Measurements from ENCODE around the gene CLSTN1. TPM values are rescaled to one million over a fixed set of nuclear protein-coding genes. Genes with fewer than 3 reads are reported as not detected.

CLSTN1 gene
- total and polyA plus RNA-seq, 10 of the 15 experiments (the other 5 are each of a cell fraction or from before 2014, with no cell fraction given): 2.7 to 64.4 (median 23.2) TPM

DNA sequence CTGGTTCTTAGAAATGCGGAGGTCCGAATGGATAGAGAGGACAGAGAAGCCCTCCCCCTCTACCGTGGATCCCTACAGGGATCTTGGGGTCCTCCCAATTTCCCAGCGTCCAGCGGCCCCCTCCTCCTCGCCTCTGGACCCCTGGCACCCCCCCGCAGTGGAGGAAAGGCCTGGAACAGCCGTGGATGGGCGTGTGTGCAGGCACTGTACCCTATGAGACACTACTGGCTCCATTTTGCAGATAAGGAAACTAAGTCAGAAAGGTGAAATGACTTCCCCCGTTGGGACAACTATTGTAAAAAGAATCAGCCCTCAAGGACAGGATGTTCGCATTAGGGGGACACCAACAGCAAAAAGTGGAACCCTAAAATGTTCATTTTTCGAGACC lies 931 bp upstream of the CLSTN1 start:
- H3K9ac ChIP-seq (ENCODE audit: control insufficient read depth, insufficient read depth, low read length): no peak overlapping the region
- H3K4me3 ChIP-seq: peak overlapping the region; percentile 66; the same call in 1 of the 2 replicates
- no peak for TF ChIP-seq TBL1XR1 (IDR thresholded peaks at IDR 0.05; ENCODE audit: low read depth, low read length)
- TF ChIP-seq FOXM1 (IDR thresholded peaks at IDR 0.05; ENCODE audit: low read depth, low read length): no peak
- no peak for TF ChIP-seq PAX5 (IDR thresholded peaks at IDR 0.05; ENCODE audit: borderline replicate concordance, low read depth, low read length)
- intact Hi-C loops (cut with micrococcal nuclease; ENCODE audit: unreplicated experiment) (no loop called here), in situ Hi-C loops (cut with MboI) (no loop called here)
- DNase-seq (ENCODE audit: low read depth, low spot score): no peak
- peak overlapping the region; percentile 56 for H3K4me2 ChIP-seq (ENCODE audit: control insufficient read depth, insufficient read depth)
- H4K20me1 ChIP-seq (ENCODE audit: control insufficient read depth, insufficient read depth): no peaks in the 10 kb centered on the region
- ChIA-PET RAD21 (ENCODE audit: unreplicated experiment) (no interaction called here), CTCF (interaction anchor here (2.2 kb wide), 1 partner anchor 40 kb away, joined by 9 read pairs; no protein-coding TSS in a partner anchor), SMC1A (ENCODE audit: uncharacterized antibody, unreplicated experiment) (interaction anchor here (1.2 kb wide), 1 partner anchor 198 kb away, joined by 3 read pairs; no protein-coding TSS in a partner anchor), POLR2A (interaction anchor here (0.9 kb wide), 1 partner anchor 36 kb away, joined by 3 read pairs; no protein-coding TSS in a partner anchor)
- 23% methylated on average over 12 of the region's 12 CpGs for WGBS (ENCODE audit: insufficient coverage, insufficient replicate concordance, low lambda C conversion rate, missing lambda C conversion rate)
- ATAC-seq: no peak
- H3K79me2 ChIP-seq (ENCODE audit: control insufficient read depth, insufficient read depth, low read length): peaks cover 35% of the 10 kb centered on the region
- H3K4me1 ChIP-seq (ENCODE audit: control insufficient read depth, insufficient read depth, low read length): peaks cover 23% of the 10 kb centered on the region
- no peak overlapping the region for H3K27ac ChIP-seq (ENCODE audit: control insufficient read depth, insufficient read depth)
- BruUV-seq (replicated peaks): no TSS peak
- peak overlapping the region; percentile 82; the same call in 1 of the 2 replicates for H2AFZ ChIP-seq (ENCODE audit: control insufficient read depth, low read depth, low read length)
- FAIRE-seq: no peak
- H3K27me3 ChIP-seq (replicated peaks in 1 of 2; ENCODE audit: control insufficient read depth in 2 of 2, insufficient read depth in 2 of 2, low read length in 1 of 2): no peaks in the 10 kb centered on the region
- H3K9me3 ChIP-seq (replicated peaks; ENCODE audit: control insufficient read depth, insufficient read depth, low read length): no peaks in the 10 kb centered on the region
- H3K36me3 ChIP-seq (ENCODE audit: control insufficient read depth in 2 of 2, insufficient read depth in 2 of 2, low read length in 1 of 2): no peaks in the 10 kb centered on the region

DNA sequence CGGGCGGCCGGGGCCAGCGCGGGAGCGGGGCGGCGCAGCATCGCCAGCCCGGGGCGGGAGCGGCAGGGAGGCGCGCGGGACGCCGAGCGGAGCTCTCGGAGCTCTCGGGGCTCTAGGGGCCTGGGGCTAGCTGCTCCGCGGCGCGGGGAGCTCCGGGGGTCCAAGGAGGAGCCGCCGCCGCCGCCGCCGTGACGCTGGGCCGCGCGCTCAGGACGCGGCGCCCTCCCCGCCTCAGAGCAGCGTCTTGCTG lies 147 bp downstream of the CLSTN1 start:
- no peak for FAIRE-seq
- peak overlapping the region; percentile 32; the same call in 1 of the 2 replicates for H3K27ac ChIP-seq (ENCODE audit: control insufficient read depth, insufficient read depth)
- WGBS (ENCODE audit: insufficient coverage, insufficient replicate concordance, low lambda C conversion rate, missing lambda C conversion rate): under 1% methylated on average over 31 of the region's 40 CpGs
- peak overlapping the region; percentile 50; the same call in 1 of the 2 replicates for H2AFZ ChIP-seq (ENCODE audit: control insufficient read depth, low read depth, low read length)
- H3K4me2 ChIP-seq (ENCODE audit: control insufficient read depth, insufficient read depth): peak overlapping the region; percentile 78; the same call in 1 of the 2 replicates
- peak overlapping the region; percentile 96; the same call in 1 of the 2 replicates for H3K4me3 ChIP-seq
- DNase-seq (ENCODE audit: low read depth, low spot score): no peak
- RAD21 ChIA-PET (ENCODE audit: unreplicated experiment): no interaction called here
- H3K79me2 ChIP-seq (ENCODE audit: control insufficient read depth, insufficient read depth, low read length): peaks cover 43% of the 10 kb centered on the region
- H3K4me1 ChIP-seq (ENCODE audit: control insufficient read depth, insufficient read depth, low read length): peaks cover 26% of the 10 kb centered on the region
- CTCF ChIA-PET: interaction anchor here (1.0 kb wide), 1 partner anchor 39 kb away, joined by 4 read pairs; no protein-coding TSS in a partner anchor
- H3K9ac ChIP-seq (ENCODE audit: control insufficient read depth, insufficient read depth, low read length): peak overlapping the region; percentile 81
- in situ Hi-C loops (cut with MboI) (no loop called here), intact Hi-C loops (cut with micrococcal nuclease; ENCODE audit: unreplicated experiment) (loop anchor here (2.0 kb wide), 2 partner anchors 37 to 41 kb away; no protein-coding TSS in a partner anchor)
- H3K36me3 ChIP-seq (ENCODE audit: control insufficient read depth in 2 of 2, insufficient read depth in 2 of 2, low read length in 1 of 2): no peaks in the 10 kb centered on the region
- no peaks in the 10 kb centered on the region for H3K27me3 ChIP-seq (replicated peaks in 1 of 2; ENCODE audit: control insufficient read depth in 2 of 2, insufficient read depth in 2 of 2, low read length in 1 of 2)
- POLR2A ChIA-PET: no interaction called here
- ATAC-seq: peak; percentile 38
- BruUV-seq (replicated peaks): no TSS peak
- no peaks in the 10 kb centered on the region for H3K9me3 ChIP-seq (replicated peaks; ENCODE audit: control insufficient read depth, insufficient read depth, low read length)
- no peaks in the 10 kb centered on the region for H4K20me1 ChIP-seq (ENCODE audit: control insufficient read depth, insufficient read depth)
- SMC1A ChIA-PET (ENCODE audit: uncharacterized antibody, unreplicated experiment): no interaction called here
- TF ChIP-seq MYB (IDR thresholded peaks at IDR 0.05; ENCODE audit: borderline replicate concordance, low read depth, low read length) (no peak), NFIC (IDR thresholded peaks at IDR 0.05; ENCODE audit: low read depth, low read length) (no peak), ZZZ3 (IDR thresholded peaks at IDR 0.05; ENCODE audit: control insufficient read depth, insufficient read length, low read depth) (no peak), KDM1A (IDR thresholded peaks at IDR 0.05; ENCODE audit: borderline replicate concordance) (no peak), ETV6 (conservative IDR thresholded peaks at IDR 0.05 in 1 of 2, IDR thresholded peaks at IDR 0.05 in 1 of 2; ENCODE audit: borderline replicate concordance in 1 of 2, low read depth in 1 of 2) (no peak), RUNX3 (IDR thresholded peaks at IDR 0.05; ENCODE audit: low read length) (no peak), SIX5 (IDR thresholded peaks at IDR 0.05; ENCODE audit: low read depth, low read length, severe bottlenecking) (no peak)
- TF ChIP-seq, protein P1, sequence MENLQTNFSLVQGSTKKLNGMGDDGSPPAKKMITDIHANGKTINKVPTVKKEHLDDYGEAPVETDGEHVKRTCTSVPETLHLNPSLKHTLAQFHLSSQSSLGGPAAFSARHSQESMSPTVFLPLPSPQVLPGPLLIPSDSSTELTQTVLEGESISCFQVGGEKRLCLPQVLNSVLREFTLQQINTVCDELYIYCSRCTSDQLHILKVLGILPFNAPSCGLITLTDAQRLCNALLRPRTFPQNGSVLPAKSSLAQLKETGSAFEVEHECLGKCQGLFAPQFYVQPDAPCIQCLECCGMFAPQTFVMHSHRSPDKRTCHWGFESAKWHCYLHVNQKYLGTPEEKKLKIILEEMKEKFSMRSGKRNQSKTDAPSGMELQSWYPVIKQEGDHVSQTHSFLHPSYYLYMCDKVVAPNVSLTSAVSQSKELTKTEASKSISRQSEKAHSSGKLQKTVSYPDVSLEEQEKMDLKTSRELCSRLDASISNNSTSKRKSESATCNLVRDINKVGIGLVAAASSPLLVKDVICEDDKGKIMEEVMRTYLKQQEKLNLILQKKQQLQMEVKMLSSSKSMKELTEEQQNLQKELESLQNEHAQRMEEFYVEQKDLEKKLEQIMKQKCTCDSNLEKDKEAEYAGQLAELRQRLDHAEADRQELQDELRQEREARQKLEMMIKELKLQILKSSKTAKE (IDR thresholded peaks at IDR 0.05; ENCODE audit: low read depth, poor library complexity, severe bottlenecking): no peak
- TF ChIP-seq, protein P2, sequence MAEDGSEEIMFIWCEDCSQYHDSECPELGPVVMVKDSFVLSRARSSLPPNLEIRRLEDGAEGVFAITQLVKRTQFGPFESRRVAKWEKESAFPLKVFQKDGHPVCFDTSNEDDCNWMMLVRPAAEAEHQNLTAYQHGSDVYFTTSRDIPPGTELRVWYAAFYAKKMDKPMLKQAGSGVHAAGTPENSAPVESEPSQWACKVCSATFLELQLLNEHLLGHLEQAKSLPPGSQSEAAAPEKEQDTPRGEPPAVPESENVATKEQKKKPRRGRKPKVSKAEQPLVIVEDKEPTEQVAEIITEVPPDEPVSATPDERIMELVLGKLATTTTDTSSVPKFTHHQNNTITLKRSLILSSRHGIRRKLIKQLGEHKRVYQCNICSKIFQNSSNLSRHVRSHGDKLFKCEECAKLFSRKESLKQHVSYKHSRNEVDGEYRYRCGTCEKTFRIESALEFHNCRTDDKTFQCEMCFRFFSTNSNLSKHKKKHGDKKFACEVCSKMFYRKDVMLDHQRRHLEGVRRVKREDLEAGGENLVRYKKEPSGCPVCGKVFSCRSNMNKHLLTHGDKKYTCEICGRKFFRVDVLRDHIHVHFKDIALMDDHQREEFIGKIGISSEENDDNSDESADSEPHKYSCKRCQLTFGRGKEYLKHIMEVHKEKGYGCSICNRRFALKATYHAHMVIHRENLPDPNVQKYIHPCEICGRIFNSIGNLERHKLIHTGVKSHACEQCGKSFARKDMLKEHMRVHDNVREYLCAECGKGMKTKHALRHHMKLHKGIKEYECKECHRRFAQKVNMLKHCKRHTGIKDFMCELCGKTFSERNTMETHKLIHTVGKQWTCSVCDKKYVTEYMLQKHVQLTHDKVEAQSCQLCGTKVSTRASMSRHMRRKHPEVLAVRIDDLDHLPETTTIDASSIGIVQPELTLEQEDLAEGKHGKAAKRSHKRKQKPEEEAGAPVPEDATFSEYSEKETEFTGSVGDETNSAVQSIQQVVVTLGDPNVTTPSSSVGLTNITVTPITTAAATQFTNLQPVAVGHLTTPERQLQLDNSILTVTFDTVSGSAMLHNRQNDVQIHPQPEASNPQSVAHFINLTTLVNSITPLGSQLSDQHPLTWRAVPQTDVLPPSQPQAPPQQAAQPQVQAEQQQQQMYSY (CRISPR knock-in tag; IDR thresholded peaks at IDR 0.05): no peak
